Esophagus (tissue), 2 donors: ENCODE data around the gene TXNDC11. TPM values are rescaled to one million over a fixed set of nuclear protein-coding genes. Genes with fewer than 3 reads are reported as not detected.

Source experiments
- H3K27ac ChIP-seq, 2 donors: one replicate each; pipeline ENCODE4 v1.5.1; 2013; ENCODE audit warnings: low read depth in 2 of 2, mild to moderate bottlenecking in 2 of 2, inconsistent platforms in 1 of 2, low read length in 1 of 2, moderate library complexity in 1 of 2
- H3K27me3 ChIP-seq, 2 donors: one replicate each; pipeline ENCODE4 v1.6.1; 2013; ENCODE audit warnings: low read length in 2 of 2, control low read depth in 1 of 2, mild to moderate bottlenecking in 1 of 2; ENCODE audit not compliant: insufficient read depth in 2 of 2, control insufficient read depth in 1 of 2
- H3K36me3 ChIP-seq, 2 donors: one replicate each; pipeline ENCODE4 v1.6.1; 2013; ENCODE audit warnings: low read length in 1 of 2; ENCODE audit not compliant: control insufficient read depth in 2 of 2, insufficient read depth in 2 of 2
- H3K4me1 ChIP-seq, 2 donors: one replicate each; pipeline ENCODE4 v1.6.1; 2013; ENCODE audit warnings: low read length in 1 of 2; ENCODE audit not compliant: control insufficient read depth in 2 of 2, insufficient read depth in 2 of 2
- H3K4me3 ChIP-seq, 2 donors: one replicate each; pipeline ENCODE4 v1.5.1; 2013; ENCODE audit warnings: low read length in 2 of 2, mild to moderate bottlenecking in 2 of 2, low read depth in 1 of 2, moderate library complexity in 1 of 2
- H3K9me3 ChIP-seq, 2 donors: one replicate each; pipeline ENCODE4 v1.6.1; 2013; ENCODE audit warnings: mild to moderate bottlenecking in 2 of 2, low read depth in 1 of 2, low read length in 1 of 2, moderate library complexity in 1 of 2; ENCODE audit not compliant: control insufficient read depth in 2 of 2, insufficient read depth in 1 of 2
- WGBS, 2 donors: extraction: QIAGEN DNeasy Blood & Tissue Kit; methylation state at CpG; one replicate each; pipeline ENCODE4 v1.1.7; 2013; 5-methylcytosine and 5-hydroxymethylcytosine counted together
- polyA plus RNA-seq, 2 donors: library from polyadenylated mRNA; stranded (reverse); fragments of 200-250 nt; gene quantifications; one replicate each; pipeline ENCODE4 v1.2.3, GENCODE V29; 2013
- donor health status: healthy with polysubstance abuse.
- donor health status: Bipolar disorder and iron deficiency.

TXNDC11 gene
- polyA plus RNA-seq, 2 donors, result 21.8 to 24.5 TPM

GRCh38 chr16:11635113-11635652, 107.5 kb downstream of the TXNDC11 start:
- no peak overlapping the region for H3K27ac ChIP-seq
- H3K36me3 ChIP-seq, result no peaks in the 10 kb centered on the region
- H3K4me1 ChIP-seq, result peaks cover 0 to 6% of the 10 kb centered on the region in 2 donors
- peaks cover 0 to 2% of the 10 kb centered on the region in 2 donors for H3K9me3 ChIP-seq
- no peaks in the 10 kb centered on the region for H3K27me3 ChIP-seq
- H3K4me3 ChIP-seq, result no peak overlapping the region
- WGBS, 2 donors, result 83 to 91% methylated on average over 10 of the region's 10 CpGs

GRCh38 chr16:11634312-11634711, 108.3 kb downstream of the TXNDC11 start:
- Histone ChIP-seq H3K4me3 (no peak overlapping the region), H3K4me1 (peaks cover 0 to 13% of the 10 kb centered on the region in 2 donors), H3K27ac (no peak overlapping the region), H3K36me3 (no peaks in the 10 kb centered on the region), H3K27me3 (no peaks in the 10 kb centered on the region), H3K9me3 (peaks cover 0 to 2% of the 10 kb centered on the region in 2 donors)
- WGBS, 2 donors, result 78 to 85% methylated on average over 6 of the region's 6 CpGs

- 70 to 79% methylated on average over 3 of the region's 3 CpGs for WGBS, 2 donors
- Histone ChIP-seq H3K4me1 (peaks cover 0 to 13% of the 10 kb centered on the region in 2 donors), H3K27me3 (no peaks in the 10 kb centered on the region), H3K27ac (peak overlapping the region in 1 of 2 donors; percentile 66), H3K4me3 (no peak overlapping the region), H3K36me3 (no peaks in the 10 kb centered on the region), H3K9me3 (peaks cover 0 to 2% of the 10 kb centered on the region in 2 donors)
Observed at GRCh38 chr16:11633113-11633512, 109.5 kb downstream of the TXNDC11 start.

GRCh38 chr16:11632455-11632939, 110.2 kb downstream of the TXNDC11 start:
- H3K27me3 ChIP-seq, result no peaks in the 10 kb centered on the region
- peak overlapping the region; percentile 5 to 66 for H3K27ac ChIP-seq
- H3K4me3 ChIP-seq, result no peak overlapping the region
- H3K4me1 ChIP-seq, result peaks cover 0 to 13% of the 10 kb centered on the region in 2 donors
- WGBS, 2 donors, result 55 to 60% methylated on average over 15 of the region's 15 CpGs
- H3K36me3 ChIP-seq, result no peaks in the 10 kb centered on the region
- peaks cover 0 to 2% of the 10 kb centered on the region in 2 donors for H3K9me3 ChIP-seq

GRCh38 chr16:11631214-11631613, 111.4 kb downstream of the TXNDC11 start:
- H3K36me3 ChIP-seq, result no peaks in the 10 kb centered on the region
- H3K27me3 ChIP-seq, result no peaks in the 10 kb centered on the region
- H3K4me1 ChIP-seq, result peaks cover 0 to 13% of the 10 kb centered on the region in 2 donors
- peaks cover 0 to 2% of the 10 kb centered on the region in 2 donors for H3K9me3 ChIP-seq
- 89 to 93% methylated on average over 7 of the region's 7 CpGs for WGBS, 2 donors
- H3K27ac ChIP-seq, result no peak overlapping the region
- H3K4me3 ChIP-seq, result no peak overlapping the region

- H3K27ac ChIP-seq, result no peak overlapping the region
- 90 to 92% methylated on average over 6 of the region's 6 CpGs for WGBS, 2 donors
Observed at GRCh38 chr16:11630768-11631056, 111.9 kb downstream of the TXNDC11 start.

GRCh38 chr16:11630046-11630767, 112.5 kb downstream of the TXNDC11 start:
- no peaks in the 10 kb centered on the region for H3K36me3 ChIP-seq
- 78% methylated on average over 12 of the region's 12 CpGs for WGBS, 2 donors
- H3K27ac ChIP-seq, result peak overlapping the region in 1 of 2 donors; percentile 46
- H3K4me1 ChIP-seq, result peaks cover 0 to 10% of the 10 kb centered on the region in 2 donors
- H3K9me3 ChIP-seq, result peaks cover 0 to under 1% of the 10 kb centered on the region in 2 donors
- H3K4me3 ChIP-seq, result no peak overlapping the region
- H3K27me3 ChIP-seq, result no peaks in the 10 kb centered on the region

More at GRCh38 chr16:11630768-11631056, 111.9 kb downstream of the TXNDC11 start:
- Histone ChIP-seq H3K27me3 (no peaks in the 10 kb centered on the region), H3K9me3 (peaks cover 0 to 2% of the 10 kb centered on the region in 2 donors), H3K36me3 (no peaks in the 10 kb centered on the region), H3K4me1 (peaks cover 0 to 13% of the 10 kb centered on the region in 2 donors), H3K4me3 (no peak overlapping the region)

Other genes starting within 250 kb of the TXNDC11 start
- gene LITAF, start 155.9 kb downstream of the TXNDC11 start, polyA plus RNA-seq, result 10 to 100 TPM; 10.9 to 28.7 TPM
- 10 to 100 TPM in 1 of 2 donors, 1 to 10 TPM in 1; 8.7 to 11.7 TPM for gene SNN, start 74.4 kb downstream of the TXNDC11 start, polyA plus RNA-seq
- 10 to 100 TPM; 11.0 to 14.0 TPM for gene ZC3H7A, start 54.4 kb upstream of the TXNDC11 start, polyA plus RNA-seq
- gene RSL1D1, start 108.7 kb upstream of the TXNDC11 start, polyA plus RNA-seq, result 10 to 100 TPM; 28.8 to 70.5 TPM
- 10 to 100 TPM; 20.6 to 58.9 TPM for gene GSPT1, start 173.1 kb upstream of the TXNDC11 start, polyA plus RNA-seq
- gene NPIPB2, start 199.2 kb upstream of the TXNDC11 start, polyA plus RNA-seq, result 1 to 10 TPM; 3.0 to 9.1 TPM
- gene TNFRSF17, start 222.4 kb upstream of the TXNDC11 start, polyA plus RNA-seq, result under 1 TPM; 0.08 to 0.12 TPM
- gene SNX29, start 233.9 kb upstream of the TXNDC11 start, polyA plus RNA-seq, result 1 to 10 TPM; 3.4 to 6.3 TPM